B cell (primary cell): ENCODE results near the gene CDC5L. TPM values are rescaled to one million over a fixed set of nuclear protein-coding genes. Genes with fewer than 3 reads are reported as not detected.

ENCODE experiments used
- ATAC-seq: fragments of 200-7000 bp; cut with Tn5 transposase; one replicate; pipeline ENCODE4 v1.10.0; 2021; ENCODE audit warnings: low read depth, mild to moderate bottlenecking, moderate number of reproducible peaks, moderate library complexity
- CTCF ChIA-PET: fragments of 350-600 bp; sonication (Branson Sonifier 250); formaldehyde crosslinking; loops from one replicate; lab custom pipeline; 2021; ENCODE audit warnings: antibody characterized with exemption, inconsistent platforms; lab: Charles Lee
- POLR2A ChIA-PET: fragments of 350-600 bp; sonication (Branson Sonifier 250); formaldehyde crosslinking; loops from one replicate; lab custom pipeline; 2021; ENCODE audit warnings: antibody characterized with exemption; lab: Charles Lee
- DNase-seq: peaks from one replicate; pipeline ENCODE4 v3.0.0; 2013
- H2AFZ ChIP-seq: 2 replicates; pipeline ENCODE4 v1.6.1; 2012; ENCODE audit warnings: mild to moderate bottlenecking, low read depth, low read length; ENCODE audit not compliant: insufficient read depth, poor library complexity, severe bottlenecking
- H3K27ac ChIP-seq, 2 donors: 1 replicate in 1 of 2; 2 replicates in 1 of 2; pipeline ENCODE4 v1.5.1; 2012 to 2013; ENCODE audit warnings: low read length in 2 of 2, mild to moderate bottlenecking in 2 of 2, moderate library complexity in 1 of 2
- H3K27me3 ChIP-seq, 4 experiments: fragments of 200-600 bp in 1 of 4; sonication (generic) in 1 of 4; replicated peaks in 1 of 4; 1 replicate in 2 of 4; 2 replicates in 2 of 4; pipeline versions ENCODE4 v1.6.1 to v1.7.0; 2013 to 2016; ENCODE audit warnings: low read length in 3 of 4, mild to moderate bottlenecking in 2 of 4, mixed read lengths in 1 of 4, moderate library complexity in 1 of 4; ENCODE audit not compliant: insufficient read depth in 4 of 4, control insufficient read depth in 3 of 4; ENCODE audit errors: control extremely low read depth in 1 of 4
- H3K36me3 ChIP-seq, 2 experiments: replicated peaks in 1 of 2; 1 replicate in 1 of 2; 2 replicates in 1 of 2; pipeline versions ENCODE4 v1.6.1 to v1.7.1; 2013; ENCODE audit warnings: low read length in 1 of 2; ENCODE audit not compliant: insufficient read depth in 2 of 2, control insufficient read depth in 1 of 2; ENCODE audit errors: control extremely low read depth in 1 of 2, extremely low read depth in 1 of 2
- H3K4me1 ChIP-seq, 2 donors: fragments of 200-600 bp in 1 of 2; sonication (generic) in 1 of 2; 1 replicate in 1 of 2; 2 replicates in 1 of 2; pipeline versions ENCODE4 v1.5.1 to v1.6.1; 2013 to 2017; ENCODE audit warnings: low read length in 2 of 2; ENCODE audit not compliant: control insufficient read depth in 2 of 2, insufficient read depth in 2 of 2
- H3K4me2 ChIP-seq: replicated peaks from 2 replicates; pipeline ENCODE3; 2012; ENCODE audit warnings: mild to moderate bottlenecking, low read depth, low read length; ENCODE audit not compliant: poor library complexity, severe bottlenecking
- H3K4me3 ChIP-seq, 5 experiments: fragments of 200-600 bp in 1 of 5; sonication (generic) in 1 of 5; 1 replicate in 3 of 5; 2 replicates in 2 of 5; pipeline versions ENCODE4 v1.5.1 to v1.7.0; 2011 to 2016; ENCODE audit warnings: low read length in 4 of 5, mild to moderate bottlenecking in 4 of 5, low read depth in 2 of 5, control low read depth in 1 of 5, moderate library complexity in 1 of 5; ENCODE audit not compliant: insufficient read depth in 1 of 5; ENCODE audit errors: control extremely low read depth in 1 of 5, extremely low read depth in 1 of 5
- H3K79me2 ChIP-seq: fragments of 200-600 bp; sonication (generic); one replicate; pipeline ENCODE4 v1.6.0; 2016; ENCODE audit warnings: low read length; ENCODE audit not compliant: control insufficient read depth, insufficient read depth
- H3K9ac ChIP-seq: fragments of 200-600 bp; sonication (generic); 2 replicates; pipeline ENCODE4 v1.6.1; 2017; ENCODE audit warnings: mild to moderate bottlenecking, low read length, moderate library complexity
- H3K9me3 ChIP-seq, 3 donors: one replicate each; pipeline versions ENCODE4 v1.6.1 to v1.7.1; 2013; ENCODE audit warnings: low read length in 2 of 3; ENCODE audit not compliant: control insufficient read depth in 2 of 3, insufficient read depth in 1 of 3; ENCODE audit errors: control extremely low read depth in 1 of 3
- H4K20me1 ChIP-seq: 2 replicates; pipeline ENCODE4 v1.6.0; 2012; ENCODE audit warnings: mild to moderate bottlenecking, low read length; ENCODE audit not compliant: insufficient read depth, control insufficient read depth, poor library complexity, severe bottlenecking
- H3K27ac Mint-ChIP-seq: one replicate; pipeline ENCODE4 v1.8.0; 2021; ENCODE audit warnings: mixed read lengths
- H3K27me3 Mint-ChIP-seq: one replicate; pipeline ENCODE4 v1.8.0; 2021; ENCODE audit warnings: mixed read lengths
- H3K4me1 Mint-ChIP-seq: one replicate; pipeline ENCODE4 v1.8.0; 2021; ENCODE audit warnings: mixed read lengths
- H3K4me3 Mint-ChIP-seq: one replicate; pipeline ENCODE4 v1.8.0; 2021; ENCODE audit warnings: mixed read lengths
- H3K9me3 Mint-ChIP-seq: one replicate; pipeline ENCODE4 v1.8.0; 2022; ENCODE audit warnings: mixed read lengths; ENCODE audit not compliant: insufficient read depth
- EZH2 ChIP-seq: IDR thresholded peaks from 2 replicates; pipeline ENCODE4 v1.6.1; 2012; ENCODE audit warnings: borderline replicate concordance, low read depth, mild to moderate bottlenecking, moderate library complexity, low read length; ENCODE audit not compliant: insufficient read depth, poor library complexity, severe bottlenecking
- WGBS: methylation state at CpG from one replicate; pipeline ENCODE4 v1.1.5; 2013; ENCODE audit warnings: missing lambda C conversion rate; ENCODE audit not compliant: insufficient coverage; 5-methylcytosine and 5-hydroxymethylcytosine counted together
- intact Hi-C: fragments of 100-400 bp; cut with micrococcal nuclease; formaldehyde crosslinking; loops from one replicate; pipeline ENCODE4 v1.10.0; 2022
- polyA plus RNA-seq: library from polyadenylated mRNA; depleted of rRNA; stranded (reverse); fragments of >200 nt; gene quantifications from 2 replicates; pipeline ENCODE4 v1.2.3, GENCODE V29; 2012
- total RNA-seq, 2 donors: library from RNA; stranded (reverse); fragments of 120-200 nt in 1 of 2; gene quantifications; 1 replicate in 1 of 2; 2 replicates in 1 of 2; pipeline versions ENCODE4 v1.2.3 to v1.2.4, GENCODE V29; 2013 to 2022
- TF ChIP-seq, protein P1 (sequence below): fragments of 200-600 bp; IDR thresholded peaks from one replicate; pipeline ENCODE4 v1.8.0; 2022; ENCODE audit warnings: antibody characterized with exemption, mild to moderate bottlenecking

CDC5L gene
- total and polyA plus RNA-seq, 2 donors (not counting 1 experiment from before 2014, with no cell fraction given), result 4.1 to 22.2 TPM

DNA sequence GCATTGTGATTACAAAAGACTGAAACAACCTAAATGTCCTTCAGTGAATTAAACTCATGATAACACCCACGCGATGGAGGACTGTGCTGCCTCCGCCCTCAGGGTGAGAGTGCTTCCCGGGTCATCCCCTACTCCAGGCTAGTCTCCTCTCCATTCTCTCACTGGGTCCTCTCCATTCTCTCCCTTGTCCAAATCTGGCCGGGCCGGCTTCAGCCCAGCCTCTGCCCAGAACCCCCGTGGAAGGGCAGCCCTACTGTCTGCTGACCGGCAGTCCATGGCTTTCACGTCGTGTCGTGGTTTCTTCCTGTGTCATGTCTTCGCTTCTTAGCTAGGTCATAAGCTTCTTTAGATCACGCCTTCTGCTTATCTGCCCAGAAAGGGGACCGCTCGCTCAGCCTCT, 74.8 kb downstream of the CDC5L start:
- no peaks in the 10 kb centered on the region for H3K4me1 Mint-ChIP-seq
- H3K27ac Mint-ChIP-seq, result no peak overlapping the region
- H3K36me3 ChIP-seq, result no peaks in the 10 kb centered on the region
- 93% methylated on average over 12 of the region's 15 CpGs for WGBS
- peaks cover 0 to 6% (median 2%) of the 10 kb centered on the region in 4 experiments for H3K27me3 ChIP-seq
- intact Hi-C loops, result no loop called here
- no peaks in the 10 kb centered on the region for H3K4me1 ChIP-seq
- no peak overlapping the region for H3K4me3 ChIP-seq
- no peak overlapping the region for H3K27ac ChIP-seq
- H2AFZ ChIP-seq, result no peak overlapping the region
- TF ChIP-seq, protein P1, sequence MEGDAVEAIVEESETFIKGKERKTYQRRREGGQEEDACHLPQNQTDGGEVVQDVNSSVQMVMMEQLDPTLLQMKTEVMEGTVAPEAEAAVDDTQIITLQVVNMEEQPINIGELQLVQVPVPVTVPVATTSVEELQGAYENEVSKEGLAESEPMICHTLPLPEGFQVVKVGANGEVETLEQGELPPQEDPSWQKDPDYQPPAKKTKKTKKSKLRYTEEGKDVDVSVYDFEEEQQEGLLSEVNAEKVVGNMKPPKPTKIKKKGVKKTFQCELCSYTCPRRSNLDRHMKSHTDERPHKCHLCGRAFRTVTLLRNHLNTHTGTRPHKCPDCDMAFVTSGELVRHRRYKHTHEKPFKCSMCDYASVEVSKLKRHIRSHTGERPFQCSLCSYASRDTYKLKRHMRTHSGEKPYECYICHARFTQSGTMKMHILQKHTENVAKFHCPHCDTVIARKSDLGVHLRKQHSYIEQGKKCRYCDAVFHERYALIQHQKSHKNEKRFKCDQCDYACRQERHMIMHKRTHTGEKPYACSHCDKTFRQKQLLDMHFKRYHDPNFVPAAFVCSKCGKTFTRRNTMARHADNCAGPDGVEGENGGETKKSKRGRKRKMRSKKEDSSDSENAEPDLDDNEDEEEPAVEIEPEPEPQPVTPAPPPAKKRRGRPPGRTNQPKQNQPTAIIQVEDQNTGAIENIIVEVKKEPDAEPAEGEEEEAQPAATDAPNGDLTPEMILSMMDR, result no peak
- TF ChIP-seq EZH2, result no peak
- no peaks in the 10 kb centered on the region for H3K9me3 ChIP-seq
- CTCF ChIA-PET, result no interaction called here
- H3K27me3 Mint-ChIP-seq, result peaks cover 18% of the 10 kb centered on the region
- H3K79me2 ChIP-seq, result no peaks in the 10 kb centered on the region
- H3K9ac ChIP-seq, result no peak overlapping the region
- POLR2A ChIA-PET, result no interaction called here
- no peaks in the 10 kb centered on the region for H3K9me3 Mint-ChIP-seq
- no peak overlapping the region for H3K4me2 ChIP-seq
- ATAC-seq (no peak), DNase-seq (no peak)
- no peak overlapping the region for H3K4me3 Mint-ChIP-seq
- H4K20me1 ChIP-seq, result no peaks in the 10 kb centered on the region

- WGBS, result 69% methylated on average over 11 of the region's 13 CpGs
- TF ChIP-seq EZH2, result no peak
- TF ChIP-seq, protein P1, result no peak
- intact Hi-C loops, result no loop called here
- H3K36me3 ChIP-seq, result no peaks in the 10 kb centered on the region
- no peak overlapping the region for H3K27ac Mint-ChIP-seq
- no peaks in the 10 kb centered on the region for H3K4me1 Mint-ChIP-seq
- H3K4me3 ChIP-seq, result no peak overlapping the region
- H3K9me3 Mint-ChIP-seq, result no peaks in the 10 kb centered on the region
- ChIA-PET POLR2A (no interaction called here), CTCF (interaction anchor here (0.8 to 2.3 kb wide), 2 partner anchors 13 to 1460 kb away, joined by 3 to 7 read pairs; no protein-coding TSS in a partner anchor)
- no peaks in the 10 kb centered on the region for H3K4me1 ChIP-seq
- H3K27me3 ChIP-seq, result peaks cover 0 to 2% (median 0%) of the 10 kb centered on the region in 4 experiments
- H2AFZ ChIP-seq, result no peak overlapping the region
- no peak for ATAC-seq
- H3K79me2 ChIP-seq, result no peaks in the 10 kb centered on the region
- no peak for DNase-seq
- H3K4me2 ChIP-seq, result no peak overlapping the region
- peaks cover 14% of the 10 kb centered on the region for H3K27me3 Mint-ChIP-seq
- no peak overlapping the region for H3K27ac ChIP-seq
- no peak overlapping the region for H3K4me3 Mint-ChIP-seq
- H3K9me3 ChIP-seq, result no peaks in the 10 kb centered on the region
- no peaks in the 10 kb centered on the region for H4K20me1 ChIP-seq
- no peak overlapping the region for H3K9ac ChIP-seq
Observed at GRCh38 chr6:44462797-44463727, 75.6 kb downstream of the CDC5L start.
